Keratinocyte (primary cell): Measurements from ENCODE around the gene ATRNL1.

ENCODE experiments used
- EZH2 ChIP-seq: IDR thresholded peaks from one replicate; pipeline ENCODE4 v1.6.1; 2012; ENCODE audit warnings: inconsistent platforms, mild to moderate bottlenecking, low read length, moderate library complexity
- TF ChIP-seq, protein P1 (sequence below), 3 experiments: IDR thresholded peaks in 1 of 3; conservative IDR thresholded peaks in 1 of 3; optimal IDR thresholded peaks in 1 of 3; 2 replicates in 2 of 3; 3 replicates in 1 of 3; pipeline versions ENCODE3 to v1.5.1; 2011; ENCODE audit warnings: low read length in 3 of 3, mild to moderate bottlenecking in 3 of 3, moderate library complexity in 2 of 3, control low read depth in 1 of 3, inconsistent platforms in 1 of 3; ENCODE audit not compliant: insufficient read depth in 2 of 3; ENCODE audit errors: extremely low read depth in 1 of 3

DNA sequence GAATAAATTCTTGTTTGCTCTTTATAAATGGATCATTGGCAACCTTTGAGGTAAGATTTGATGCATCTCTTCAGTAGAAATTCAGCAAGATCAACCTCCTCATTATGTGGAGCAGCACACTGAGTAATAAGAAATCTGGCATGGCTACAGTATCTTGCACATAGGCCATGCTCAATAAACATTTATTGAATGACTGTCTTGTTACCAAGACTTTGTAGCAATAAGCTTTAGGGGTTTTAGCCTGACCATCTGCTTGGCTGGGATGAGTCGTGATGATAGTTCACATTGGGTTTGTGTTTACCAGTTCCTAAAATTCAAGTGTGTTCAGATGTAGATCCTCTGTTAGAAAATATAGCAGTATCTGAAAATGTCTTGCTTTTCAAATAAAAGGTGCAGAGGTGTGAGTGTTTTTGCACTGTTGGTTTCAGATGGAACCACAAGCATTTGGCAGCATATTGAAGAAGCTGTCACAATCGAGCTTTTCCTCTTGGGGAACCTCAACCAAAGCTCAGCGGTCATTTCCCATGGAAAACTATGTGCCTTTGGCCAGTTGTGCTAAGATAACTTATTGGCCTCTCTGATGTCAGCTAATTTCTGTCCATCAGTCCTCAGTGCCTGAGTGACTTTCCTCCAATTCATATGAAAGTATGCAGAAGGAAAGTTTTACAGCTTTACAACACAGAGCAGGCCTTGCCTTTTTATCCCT, 737.3 kb downstream of the ATRNL1 start:
- TF ChIP-seq, protein P1, sequence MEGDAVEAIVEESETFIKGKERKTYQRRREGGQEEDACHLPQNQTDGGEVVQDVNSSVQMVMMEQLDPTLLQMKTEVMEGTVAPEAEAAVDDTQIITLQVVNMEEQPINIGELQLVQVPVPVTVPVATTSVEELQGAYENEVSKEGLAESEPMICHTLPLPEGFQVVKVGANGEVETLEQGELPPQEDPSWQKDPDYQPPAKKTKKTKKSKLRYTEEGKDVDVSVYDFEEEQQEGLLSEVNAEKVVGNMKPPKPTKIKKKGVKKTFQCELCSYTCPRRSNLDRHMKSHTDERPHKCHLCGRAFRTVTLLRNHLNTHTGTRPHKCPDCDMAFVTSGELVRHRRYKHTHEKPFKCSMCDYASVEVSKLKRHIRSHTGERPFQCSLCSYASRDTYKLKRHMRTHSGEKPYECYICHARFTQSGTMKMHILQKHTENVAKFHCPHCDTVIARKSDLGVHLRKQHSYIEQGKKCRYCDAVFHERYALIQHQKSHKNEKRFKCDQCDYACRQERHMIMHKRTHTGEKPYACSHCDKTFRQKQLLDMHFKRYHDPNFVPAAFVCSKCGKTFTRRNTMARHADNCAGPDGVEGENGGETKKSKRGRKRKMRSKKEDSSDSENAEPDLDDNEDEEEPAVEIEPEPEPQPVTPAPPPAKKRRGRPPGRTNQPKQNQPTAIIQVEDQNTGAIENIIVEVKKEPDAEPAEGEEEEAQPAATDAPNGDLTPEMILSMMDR (optimal IDR thresholded peaks at IDR 0.05 in 1 of 3, IDR thresholded peaks at IDR 0.05 in 1 of 3, conservative IDR thresholded peaks at IDR 0.05 in 1 of 3; ENCODE audit: extremely low read depth in 1 of 3, insufficient read depth in 2 of 3, low read length in 3 of 3): no peak
- no peak for TF ChIP-seq EZH2
